K562 (cell line): ENCODE results near the gene MAP1S. TPM values are rescaled to one million over a fixed set of nuclear protein-coding genes. Genes with fewer than 3 reads are reported as not detected.

Experiments used
- ATAC-seq: fragments of 200-7000 bp; cut with Tn5 transposase; 3 replicates; pipeline ENCODE4 v1.9.1; 2020; ENCODE audit warnings: moderate library complexity
- BruUV-seq: library from RNA; stranded (reverse); fragments of 400-500 nt; replicated peaks from 2 replicates; lab custom pipeline; 2021; lab: Mats Ljungman, UMichigan
- CTCF ChIA-PET: fragments of 300-600 bp; formaldehyde crosslinking; extraction: SDS; loops from one replicate; lab custom pipeline; 2021; ENCODE audit warnings: low intra/inter-chr PET ratio; lab: Yijun Ruan, JAX
- POLR2A ChIA-PET: fragments of 300-600, 350-650 bp; sonication (Branson Sonifier 250); formaldehyde crosslinking; extraction: SDS; loops from one replicate; lab custom pipeline; 2021; ENCODE audit warnings: antibody characterized with exemption, inconsistent platforms; lab: Yijun Ruan, JAX
- DNase-seq, 4 experiments: peaks; one replicate each; pipeline versions ENCODE4 v3.0.0 to v3.0.0-alpha.2; 2011 to 2018; ENCODE audit warnings: low spot score in 3 of 4, mixed read lengths in 3 of 4; ENCODE audit errors: extremely low read depth in 1 of 4
- FAIRE-seq: peaks from 2 replicates; lab custom pipeline; 2011; peaks lifted over from hg19 to GRCh38; lab: Jason Lieb, UNC
- H2AFZ ChIP-seq: 2 replicates; pipeline ENCODE4 v1.6.0; 2011; ENCODE audit warnings: low read depth, low read length, control low read depth, inconsistent platforms
- H3K27ac ChIP-seq: fragments of 200-600 bp; 3 replicates; pipeline ENCODE4 v1.8.0; 2011; ENCODE audit warnings: low read depth, mild to moderate bottlenecking, control low read depth, inconsistent platforms, low read length, moderate library complexity, mixed read lengths; ENCODE audit errors: extremely low read depth
- H3K27me3 ChIP-seq, 2 experiments: fragments of 300-600 bp in 1 of 2; 2 replicates in 1 of 2; 3 replicates in 1 of 2; pipeline versions ENCODE4 v1.6.0 to v1.8.0; 2011; ENCODE audit warnings: inconsistent platforms in 2 of 2, low read length in 2 of 2, mild to moderate bottlenecking in 1 of 2, mixed read lengths in 1 of 2, moderate library complexity in 1 of 2; ENCODE audit not compliant: control insufficient read depth in 2 of 2, insufficient read depth in 2 of 2
- H3K36me3 ChIP-seq: fragments of 300-600 bp; 3 replicates; pipeline ENCODE4 v1.8.0; 2011; ENCODE audit warnings: mild to moderate bottlenecking, low read length, inconsistent platforms; ENCODE audit not compliant: control insufficient read depth, insufficient read depth
- H3K4me1 ChIP-seq, 2 experiments: fragments of 200-600 bp in 1 of 2; replicated peaks in 1 of 2; 2 replicates in 1 of 2; 3 replicates in 1 of 2; pipeline versions ENCODE4 v1.5.1 to v1.8.0; 2011; ENCODE audit warnings: inconsistent platforms in 2 of 2, low read length in 2 of 2, mild to moderate bottlenecking in 1 of 2, mixed read lengths in 1 of 2, moderate library complexity in 1 of 2; ENCODE audit not compliant: control insufficient read depth in 2 of 2, insufficient read depth in 2 of 2
- H3K4me2 ChIP-seq: 2 replicates; pipeline ENCODE4 v1.6.1; 2011; ENCODE audit warnings: low read length, control low read depth, inconsistent platforms, mixed read lengths; ENCODE audit not compliant: insufficient read depth
- H3K4me3 ChIP-seq: fragments of 200-600 bp; sonication (generic), shearing (Covaris generic); 2 replicates; pipeline ENCODE4 v1.5.1; 2016; ENCODE audit warnings: control low read depth, inconsistent platforms
- H3K79me2 ChIP-seq: fragments of 200-600 bp; 3 replicates; pipeline ENCODE4 v1.8.0; 2011; ENCODE audit warnings: low read length, inconsistent platforms; ENCODE audit not compliant: control insufficient read depth, insufficient read depth
- H3K9ac ChIP-seq, 2 experiments: 2 replicates each; pipeline versions ENCODE4 v1.6.0 to v1.6.1; 2011; ENCODE audit warnings: low read depth in 2 of 2, low read length in 2 of 2, control low read depth in 1 of 2, inconsistent platforms in 1 of 2, mild to moderate bottlenecking in 1 of 2, mixed read lengths in 1 of 2; ENCODE audit not compliant: insufficient read depth in 1 of 2
- H3K9me1 ChIP-seq: one replicate; pipeline ENCODE4 v1.6.0; 2011; ENCODE audit warnings: inconsistent platforms, mild to moderate bottlenecking, low read length, moderate library complexity; ENCODE audit not compliant: control insufficient read depth, insufficient read depth
- H3K9me3 ChIP-seq: replicated peaks from 2 replicates; pipeline ENCODE4 v1.5.1; 2011; ENCODE audit warnings: low read depth, low read length, inconsistent platforms; ENCODE audit not compliant: control insufficient read depth, insufficient read depth
- H4K20me1 ChIP-seq: replicated peaks from 2 replicates; pipeline ENCODE4 v1.6.1; 2011; ENCODE audit warnings: low read length, inconsistent platforms, mixed read lengths; ENCODE audit not compliant: control insufficient read depth, insufficient read depth
- EGR1 ChIP-seq: fragments of 450-650 bp; conservative IDR thresholded peaks from 2 replicates; pipeline ENCODE4 v1.6.1; 2017; ENCODE audit warnings: mild to moderate bottlenecking
- HDAC3 ChIP-seq: fragments of 450-650 bp; IDR thresholded peaks from 2 replicates; pipeline ENCODE4 v1.6.1; 2018; ENCODE audit warnings: borderline replicate concordance, mild to moderate bottlenecking, moderate library complexity; ENCODE audit not compliant: partially characterized antibody
- LARP7 ChIP-seq: fragments of 450-650 bp; IDR thresholded peaks from 2 replicates; pipeline ENCODE4 v1.6.1; 2016
- ZBTB7A ChIP-seq: IDR thresholded peaks from 2 replicates; pipeline ENCODE4 v1.6.1; 2011; ENCODE audit warnings: low read depth, mild to moderate bottlenecking, low read length, moderate library complexity, borderline replicate concordance; ENCODE audit not compliant: control insufficient read depth
- ZKSCAN1 ChIP-seq: fragments of 150-350 bp; IDR thresholded peaks from 2 replicates; pipeline ENCODE4 v1.6.1; 2016; ENCODE audit warnings: low read depth, low read length
- ZNF696 ChIP-seq: fragments of 250-450 bp; sonication (Bioruptor Pico); conservative IDR thresholded peaks from 2 replicates; pipeline ENCODE4 v1.4.0; 2020; ENCODE audit warnings: mild to moderate bottlenecking, moderate library complexity
- ZSCAN29 ChIP-seq: fragments of 450-650 bp; IDR thresholded peaks from 2 replicates; pipeline ENCODE4 v1.6.1; 2017
- WGBS: fragments of 100-300 bp; shearing (Covaris generic); methylation state at CpG from one replicate; pipeline ENCODE4 v1.1.6; 2016; ENCODE audit warnings: low coverage, mixed read lengths; ENCODE audit not compliant: insufficient coverage; ENCODE audit errors: missing lambda C conversion rate; 5-methylcytosine and 5-hydroxymethylcytosine counted together
- in situ Hi-C: fragments of 300-500 bp; cut with MboI; formaldehyde crosslinking; loops from 4 replicates; pipeline ENCODE4 v1.15.0; 2018; ENCODE audit warnings: inconsistent platforms, mixed read lengths
- intact Hi-C: fragments of 100-400 bp; cut with micrococcal nuclease; formaldehyde crosslinking; loops from 2 replicates; pipeline ENCODE4 v1.14.2; 2022
- polyA plus RNA-seq, 8 experiments: library from polyadenylated mRNA; depleted of rRNA in 4 of 8; stranded (reverse) in 5 of 8; unstranded in 3 of 8; fragments of >200 nt; fragmentation: Nextera tagmentation in 2 of 8; fragmentation: Illumina TruSeq in 1 of 8; extraction: Ambion mirVana in 2 of 8; extraction: Trizol in 1 of 8; gene quantifications; 2 replicates each; pipeline versions ENCODE4 v1.2.1 to v1.2.3, GENCODE V29; 2011 to 2014; ENCODE audit warnings: inconsistent platforms in 1 of 8, missing spikeins in 1 of 8
- total RNA-seq, 7 experiments: library from RNA; depleted of rRNA in 6 of 7; stranded (reverse); fragments of >200 nt in 6 of 7; fragmentation: Illumina TruSeq in 2 of 7; extraction: Trizol in 2 of 7; gene quantifications; 2 replicates each; pipeline versions ENCODE4 v1.2.1 to v1.2.3, GENCODE V29; 2011 to 2021; ENCODE audit warnings: low replicate concordance in 1 of 7
- TF ChIP-seq, protein P1 (sequence below): fragments of 450-650 bp; formaldehyde crosslinking; IDR thresholded peaks from 2 replicates; pipeline ENCODE4 v1.4.0; 2020; ENCODE audit warnings: mild to moderate bottlenecking, mixed read lengths
- TF ChIP-seq, protein P2 (sequence below): sonication (generic); formaldehyde crosslinking; IDR thresholded peaks from 2 replicates; pipeline ENCODE4 v1.8.0; 2022; ENCODE audit warnings: mild to moderate bottlenecking, missing genetic modification reagents
- TF ChIP-seq, protein P3 (sequence below), 2 experiments: IDR thresholded peaks; 2 replicates each; pipeline ENCODE4 v1.6.1; 2011; ENCODE audit warnings: borderline replicate concordance in 1 of 2, control low read depth in 1 of 2, low read depth in 1 of 2, low read length in 1 of 2, mild to moderate bottlenecking in 1 of 2, mixed read lengths in 1 of 2, moderate library complexity in 1 of 2; ENCODE audit not compliant: insufficient read depth in 1 of 2, insufficient read length in 1 of 2, poor library complexity in 1 of 2, severe bottlenecking in 1 of 2; ENCODE audit errors: extremely low read depth in 1 of 2
- TF ChIP-seq, protein P4 (sequence below): fragments of 200-800 bp; sonication (Bioruptor generic); IDR thresholded peaks from 2 replicates; pipeline ENCODE4 v1.6.1; 2017; ENCODE audit warnings: missing genetic modification characterization, missing compliant biosample characterization
- TF ChIP-seq, protein P5 (sequence below), 2 experiments: fragments of 200-800 bp in 1 of 2; sonication (Bioruptor generic) in 1 of 2; sonication (generic) in 1 of 2; formaldehyde crosslinking in 1 of 2; IDR thresholded peaks in 1 of 2; conservative IDR thresholded peaks in 1 of 2; 2 replicates each; pipeline versions ENCODE4 v1.5.0 to v1.6.1; 2016 to 2020; ENCODE audit warnings: missing compliant biosample characterization in 1 of 2, missing genetic modification characterization in 1 of 2, missing genetic modification reagents in 1 of 2

The MAP1S gene
- total and polyA plus RNA-seq, 9 of the 15 experiments (the other 6 are each of a cell fraction or from before 2014, with no cell fraction given): 2.0 to 81.0 (median 9.5) TPM

DNA sequence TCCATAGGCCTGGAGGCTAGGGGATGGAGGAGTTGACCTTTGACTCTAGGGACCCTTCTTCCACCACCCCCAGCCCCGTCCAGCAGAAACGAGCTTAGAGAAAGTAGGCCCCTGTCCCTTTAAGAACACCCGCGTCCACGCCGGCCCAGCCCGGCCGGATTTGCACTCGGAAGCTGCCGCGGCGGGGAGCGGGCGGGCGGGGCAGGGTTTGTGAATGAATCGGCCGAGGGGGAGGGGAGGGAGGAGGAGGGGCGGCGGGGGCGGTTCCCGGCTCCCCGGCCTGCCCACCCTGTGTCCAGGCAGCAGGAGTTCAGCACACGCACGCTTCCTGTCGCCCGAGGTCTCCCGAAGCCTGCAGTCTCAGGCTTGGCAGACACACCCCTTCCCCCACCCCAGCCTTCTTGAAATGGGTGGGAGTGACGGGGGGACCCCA, 32.7 kb upstream of the MAP1S start:
- peaks cover 3 to 19% of the 10 kb centered on the region in 2 experiments; a peak in 4 of 5 replicates for H3K27me3 ChIP-seq
- no peaks in the 10 kb centered on the region for H3K36me3 ChIP-seq
- H3K27ac ChIP-seq: no peak overlapping the region
- POLR2A ChIA-PET: interaction anchor here (0.7 kb wide), 1 partner anchor 57 kb away, joined by 3 read pairs; no protein-coding TSS in a partner anchor
- ATAC-seq (peak; percentile 56), FAIRE-seq (no peak)
- no peak overlapping the region for H3K4me3 ChIP-seq
- 2% methylated on average over 13 of the region's 28 CpGs for WGBS
- in situ Hi-C loops (no loop called here), intact Hi-C loops (no loop called here)
- H2AFZ ChIP-seq: 0 out of 2 replicates have a peak overlapping the region, but pooled peaks have one; percentile 44
- H3K9ac ChIP-seq: peak overlapping the region in 1 of 2 experiments; percentile 79; a peak in 1 of 4 replicates
- TF ChIP-seq ZBTB7A (0 out of 2 replicates have a peak, but pooled peaks have one; percentile 22), HDAC3 (no peak), EGR1 (0 out of 2 replicates have a peak, but pooled peaks have one; percentile 17), LARP7 (no peak), ZSCAN29 (peak; percentile 99), ZKSCAN1 (no peak), ZNF696 (CRISPR knock-in tag) (no peak)
- TF ChIP-seq, protein P1, sequence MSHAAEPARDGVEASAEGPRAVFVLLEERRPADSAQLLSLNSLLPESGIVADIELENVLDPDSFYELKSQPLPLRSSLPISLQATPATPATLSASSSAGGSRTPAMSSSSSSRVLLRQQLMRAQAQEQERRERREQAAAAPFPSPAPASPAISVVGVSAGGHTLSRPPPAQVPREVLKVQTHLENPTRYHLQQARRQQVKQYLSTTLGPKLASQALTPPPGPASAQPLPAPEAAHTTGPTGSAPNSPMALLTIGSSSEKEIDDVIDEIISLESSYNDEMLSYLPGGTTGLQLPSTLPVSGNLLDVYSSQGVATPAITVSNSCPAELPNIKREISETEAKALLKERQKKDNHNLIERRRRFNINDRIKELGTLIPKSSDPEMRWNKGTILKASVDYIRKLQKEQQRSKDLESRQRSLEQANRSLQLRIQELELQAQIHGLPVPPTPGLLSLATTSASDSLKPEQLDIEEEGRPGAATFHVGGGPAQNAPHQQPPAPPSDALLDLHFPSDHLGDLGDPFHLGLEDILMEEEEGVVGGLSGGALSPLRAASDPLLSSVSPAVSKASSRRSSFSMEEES: no peak
- TF ChIP-seq, protein P2, sequence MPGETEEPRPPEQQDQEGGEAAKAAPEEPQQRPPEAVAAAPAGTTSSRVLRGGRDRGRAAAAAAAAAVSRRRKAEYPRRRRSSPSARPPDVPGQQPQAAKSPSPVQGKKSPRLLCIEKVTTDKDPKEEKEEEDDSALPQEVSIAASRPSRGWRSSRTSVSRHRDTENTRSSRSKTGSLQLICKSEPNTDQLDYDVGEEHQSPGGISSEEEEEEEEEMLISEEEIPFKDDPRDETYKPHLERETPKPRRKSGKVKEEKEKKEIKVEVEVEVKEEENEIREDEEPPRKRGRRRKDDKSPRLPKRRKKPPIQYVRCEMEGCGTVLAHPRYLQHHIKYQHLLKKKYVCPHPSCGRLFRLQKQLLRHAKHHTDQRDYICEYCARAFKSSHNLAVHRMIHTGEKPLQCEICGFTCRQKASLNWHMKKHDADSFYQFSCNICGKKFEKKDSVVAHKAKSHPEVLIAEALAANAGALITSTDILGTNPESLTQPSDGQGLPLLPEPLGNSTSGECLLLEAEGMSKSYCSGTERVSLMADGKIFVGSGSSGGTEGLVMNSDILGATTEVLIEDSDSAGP: peak; percentile 92
- TF ChIP-seq, protein P3, sequence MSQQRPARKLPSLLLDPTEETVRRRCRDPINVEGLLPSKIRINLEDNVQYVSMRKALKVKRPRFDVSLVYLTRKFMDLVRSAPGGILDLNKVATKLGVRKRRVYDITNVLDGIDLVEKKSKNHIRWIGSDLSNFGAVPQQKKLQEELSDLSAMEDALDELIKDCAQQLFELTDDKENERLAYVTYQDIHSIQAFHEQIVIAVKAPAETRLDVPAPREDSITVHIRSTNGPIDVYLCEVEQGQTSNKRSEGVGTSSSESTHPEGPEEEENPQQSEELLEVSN (IDR thresholded peaks at IDR 0.05; ENCODE audit: borderline replicate concordance in 1 of 2, extremely low read depth in 1 of 2, insufficient read depth in 1 of 2, insufficient read length in 1 of 2, low read depth in 1 of 2, low read length in 1 of 2, poor library complexity in 1 of 2, severe bottlenecking in 1 of 2): peak in 1 of 2 experiments; percentile 38
- TF ChIP-seq, protein P4, sequence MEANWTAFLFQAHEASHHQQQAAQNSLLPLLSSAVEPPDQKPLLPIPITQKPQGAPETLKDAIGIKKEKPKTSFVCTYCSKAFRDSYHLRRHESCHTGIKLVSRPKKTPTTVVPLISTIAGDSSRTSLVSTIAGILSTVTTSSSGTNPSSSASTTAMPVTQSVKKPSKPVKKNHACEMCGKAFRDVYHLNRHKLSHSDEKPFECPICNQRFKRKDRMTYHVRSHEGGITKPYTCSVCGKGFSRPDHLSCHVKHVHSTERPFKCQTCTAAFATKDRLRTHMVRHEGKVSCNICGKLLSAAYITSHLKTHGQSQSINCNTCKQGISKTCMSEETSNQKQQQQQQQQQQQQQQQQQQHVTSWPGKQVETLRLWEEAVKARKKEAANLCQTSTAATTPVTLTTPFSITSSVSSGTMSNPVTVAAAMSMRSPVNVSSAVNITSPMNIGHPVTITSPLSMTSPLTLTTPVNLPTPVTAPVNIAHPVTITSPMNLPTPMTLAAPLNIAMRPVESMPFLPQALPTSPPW (CRISPR knock-in tag): peak; percentile 59; the same call in 1 of the 2 replicates
- TF ChIP-seq, protein P5, sequence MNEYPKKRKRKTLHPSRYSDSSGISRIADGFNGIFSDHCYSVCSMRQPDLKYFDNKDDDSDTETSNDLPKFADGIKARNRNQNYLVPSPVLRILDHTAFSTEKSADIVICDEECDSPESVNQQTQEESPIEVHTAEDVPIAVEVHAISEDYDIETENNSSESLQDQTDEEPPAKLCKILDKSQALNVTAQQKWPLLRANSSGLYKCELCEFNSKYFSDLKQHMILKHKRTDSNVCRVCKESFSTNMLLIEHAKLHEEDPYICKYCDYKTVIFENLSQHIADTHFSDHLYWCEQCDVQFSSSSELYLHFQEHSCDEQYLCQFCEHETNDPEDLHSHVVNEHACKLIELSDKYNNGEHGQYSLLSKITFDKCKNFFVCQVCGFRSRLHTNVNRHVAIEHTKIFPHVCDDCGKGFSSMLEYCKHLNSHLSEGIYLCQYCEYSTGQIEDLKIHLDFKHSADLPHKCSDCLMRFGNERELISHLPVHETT (CRISPR knock-in tag; conservative IDR thresholded peaks at IDR 0.05 in 1 of 2, IDR thresholded peaks at IDR 0.05 in 1 of 2): no peak
- TF ChIP-seq, all 486 proteins: peak for 6
- Histone ChIP-seq H3K9me3 (no peaks in the 10 kb centered on the region), H4K20me1 (peaks cover 14% of the 10 kb centered on the region; the same call in 1 of the 2 replicates), H3K4me1 (peaks cover 0 to 24% of the 10 kb centered on the region in 2 experiments; a peak in 3 of 5 replicates), H3K79me2 (no peaks in the 10 kb centered on the region), H3K4me2 (peak overlapping the region; percentile 52; the same call in 1 of the 2 replicates), H3K9me1 (no peaks in the 10 kb centered on the region)
- DNase-seq: peak; percentile 74 to 88 (median 84)
- no TSS peak for BruUV-seq
- CTCF ChIA-PET: no interaction called here
